ENCODE measurements around the gene COG7.

DNA sequence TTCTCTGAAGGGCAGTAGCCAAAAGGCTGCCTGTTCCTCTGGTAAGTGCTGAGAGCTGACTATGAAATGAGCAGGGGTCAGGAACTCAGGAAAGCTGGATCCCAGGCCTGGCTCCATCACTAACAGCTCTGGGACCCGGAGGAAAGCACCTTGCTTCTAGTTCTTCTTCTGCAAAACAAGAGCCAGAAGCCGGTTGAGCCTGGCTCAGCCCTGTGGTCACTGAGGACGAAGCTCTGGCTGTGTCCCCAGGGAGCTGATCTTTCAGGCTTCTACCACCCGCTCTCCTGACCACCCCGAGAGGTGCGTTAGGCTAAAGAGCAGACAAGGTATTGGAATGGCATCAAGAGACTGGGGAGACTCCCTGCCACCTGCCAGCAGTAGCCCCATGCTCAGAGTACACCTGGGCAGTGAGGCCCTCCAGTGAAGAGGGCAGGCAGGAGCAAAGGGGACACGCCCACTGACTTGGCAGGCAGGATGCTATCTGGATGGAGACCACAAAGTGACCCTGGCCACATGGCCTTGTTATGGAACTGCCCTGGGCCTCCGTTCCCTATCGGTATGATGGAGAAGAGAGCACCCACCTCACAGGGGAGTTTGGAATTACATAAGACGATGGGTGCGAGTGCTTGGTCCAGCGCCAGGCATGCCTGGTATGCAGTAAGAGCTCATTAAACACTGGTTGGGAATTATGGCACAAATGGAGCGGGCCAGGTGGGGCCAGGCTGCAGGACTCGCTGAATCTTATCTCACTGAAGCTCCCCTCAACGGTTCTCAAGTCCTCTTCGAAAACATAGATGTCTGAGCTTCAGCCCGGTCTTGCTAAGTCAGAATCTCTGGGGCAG is 61.4 kb downstream of the COG7 start:
- TF ChIP-seq, protein P1, sequence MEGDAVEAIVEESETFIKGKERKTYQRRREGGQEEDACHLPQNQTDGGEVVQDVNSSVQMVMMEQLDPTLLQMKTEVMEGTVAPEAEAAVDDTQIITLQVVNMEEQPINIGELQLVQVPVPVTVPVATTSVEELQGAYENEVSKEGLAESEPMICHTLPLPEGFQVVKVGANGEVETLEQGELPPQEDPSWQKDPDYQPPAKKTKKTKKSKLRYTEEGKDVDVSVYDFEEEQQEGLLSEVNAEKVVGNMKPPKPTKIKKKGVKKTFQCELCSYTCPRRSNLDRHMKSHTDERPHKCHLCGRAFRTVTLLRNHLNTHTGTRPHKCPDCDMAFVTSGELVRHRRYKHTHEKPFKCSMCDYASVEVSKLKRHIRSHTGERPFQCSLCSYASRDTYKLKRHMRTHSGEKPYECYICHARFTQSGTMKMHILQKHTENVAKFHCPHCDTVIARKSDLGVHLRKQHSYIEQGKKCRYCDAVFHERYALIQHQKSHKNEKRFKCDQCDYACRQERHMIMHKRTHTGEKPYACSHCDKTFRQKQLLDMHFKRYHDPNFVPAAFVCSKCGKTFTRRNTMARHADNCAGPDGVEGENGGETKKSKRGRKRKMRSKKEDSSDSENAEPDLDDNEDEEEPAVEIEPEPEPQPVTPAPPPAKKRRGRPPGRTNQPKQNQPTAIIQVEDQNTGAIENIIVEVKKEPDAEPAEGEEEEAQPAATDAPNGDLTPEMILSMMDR (conservative IDR thresholded peaks at IDR 0.05; ENCODE audit: low read length): no peak
- no peak for TF ChIP-seq EZH2phosphoT487 (IDR thresholded peaks at IDR 0.05; ENCODE audit: borderline replicate concordance)

Measured in Loucy (cell line).